Fibroblast of villous mesenchyme (primary cell): Measurements from ENCODE around the gene RAB40B. TPM values are rescaled to one million over a fixed set of nuclear protein-coding genes. Genes with fewer than 3 reads are reported as not detected.

ENCODE experiments used
- DNase-seq: peaks from one replicate; pipeline ENCODE4 v3.0.0-alpha.2; 2010; ENCODE audit warnings: low read depth
- H3K4me3 ChIP-seq: 2 replicates; pipeline ENCODE4 v1.5.1; 2011; ENCODE audit warnings: low read depth, mild to moderate bottlenecking, low read length
- CTCF ChIP-seq: IDR thresholded peaks from 2 replicates; pipeline ENCODE4 v1.5.1; 2012; ENCODE audit warnings: low read depth, mild to moderate bottlenecking, low read length; ENCODE audit not compliant: insufficient read depth
- total RNA-seq: library from RNA; depleted of rRNA; stranded (reverse); fragments of >200 nt; gene quantifications from 2 replicates; pipeline ENCODE4 v1.2.3, GENCODE V29; 2012

RAB40B gene
- total RNA-seq, 1 donor: 7.3 TPM

GRCh38 chr17:82687375-82687861, 11.1 kb downstream of the RAB40B start:
- no peak overlapping the region for H3K4me3 ChIP-seq
- peak; percentile 62 for DNase-seq
- TF ChIP-seq CTCF: no peak

DNA sequence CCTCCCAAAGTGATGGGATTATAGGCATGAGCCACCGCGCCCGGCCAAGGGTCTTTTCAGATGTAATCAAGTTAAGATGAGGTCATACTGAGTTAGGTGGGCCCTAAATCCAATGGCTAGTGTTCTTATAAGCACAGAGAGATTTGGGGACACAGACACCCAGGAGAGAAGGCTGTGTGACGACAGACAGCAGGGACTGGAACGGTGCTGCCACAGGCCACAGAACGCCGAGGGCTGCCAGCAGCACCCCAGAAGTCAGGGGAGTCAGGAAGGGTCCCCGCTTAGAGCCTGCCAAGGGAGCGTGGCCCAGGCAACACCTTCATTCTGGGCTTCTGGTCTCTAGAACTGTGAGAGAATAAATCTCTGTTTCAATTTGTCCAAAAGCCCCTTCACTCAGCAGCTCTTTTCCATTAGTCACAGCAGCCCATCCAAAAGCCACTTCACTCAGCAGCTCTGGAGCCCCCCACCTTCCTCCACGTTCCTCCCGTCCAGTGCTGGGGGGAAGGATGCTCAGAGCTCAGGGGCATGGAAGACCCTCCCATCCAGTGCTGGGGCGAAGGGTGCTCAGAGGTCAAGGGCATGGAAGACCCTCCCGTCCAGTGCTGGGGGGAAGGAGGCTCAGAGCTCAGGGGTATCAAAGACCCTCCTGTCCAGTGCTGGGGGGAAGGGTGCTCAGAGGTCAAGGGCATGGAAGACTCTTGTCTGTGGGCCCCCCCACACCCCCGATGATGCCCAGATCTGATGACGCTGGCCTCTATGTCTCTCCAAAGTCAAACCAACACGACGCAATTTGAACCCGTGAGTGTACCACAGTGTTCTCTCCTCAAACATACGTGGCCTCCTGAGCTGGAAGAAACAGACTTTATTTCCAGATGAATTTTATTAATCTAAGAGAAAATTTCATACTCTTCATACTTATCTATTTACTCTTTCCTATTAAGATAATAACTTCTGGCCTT, 11.9 kb downstream of the RAB40B start:
- no peak for DNase-seq
- H3K4me3 ChIP-seq: no peak overlapping the region
- TF ChIP-seq CTCF: no peak

GRCh38 chr17:82685291-82685690, 13.2 kb downstream of the RAB40B start:
- TF ChIP-seq CTCF: no peak
- H3K4me3 ChIP-seq: no peak overlapping the region
- DNase-seq: no peak

DNA sequence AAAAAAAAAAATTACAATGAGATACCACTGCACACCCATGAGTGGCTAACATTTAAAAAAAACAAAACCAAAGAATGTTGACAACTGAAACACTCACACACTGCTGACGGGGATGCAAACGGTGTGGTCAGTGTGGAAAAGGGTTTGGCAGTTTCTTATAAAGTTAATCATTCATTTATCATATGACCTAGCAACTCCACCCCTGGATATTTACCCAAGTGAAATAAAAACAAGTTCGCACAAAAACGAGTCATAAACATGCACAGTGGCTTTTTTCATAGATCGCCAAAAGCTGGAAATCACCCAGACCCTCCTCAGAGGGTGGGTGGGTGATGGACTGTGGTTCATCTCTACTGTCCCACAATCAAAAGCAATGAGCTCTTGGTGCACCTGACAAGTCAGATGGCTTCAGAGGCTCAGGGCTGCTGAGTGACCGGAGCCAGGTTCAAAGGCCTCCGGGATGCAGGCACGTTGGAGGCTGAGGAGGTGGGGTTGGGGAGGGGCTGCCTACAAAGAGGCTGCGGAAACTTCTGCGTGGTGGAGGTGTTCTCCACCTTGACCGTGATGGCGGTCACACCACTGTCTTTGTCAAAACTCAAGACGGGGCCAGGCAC, 14.2 kb downstream of the RAB40B start:
- no peak for DNase-seq
- no peak for TF ChIP-seq CTCF
- H3K4me3 ChIP-seq: no peak overlapping the region

GRCh38 chr17:82683534-82683933, 15.0 kb downstream of the RAB40B start:
- no peak for DNase-seq
- no peak overlapping the region for H3K4me3 ChIP-seq
- TF ChIP-seq CTCF: no peak

DNA sequence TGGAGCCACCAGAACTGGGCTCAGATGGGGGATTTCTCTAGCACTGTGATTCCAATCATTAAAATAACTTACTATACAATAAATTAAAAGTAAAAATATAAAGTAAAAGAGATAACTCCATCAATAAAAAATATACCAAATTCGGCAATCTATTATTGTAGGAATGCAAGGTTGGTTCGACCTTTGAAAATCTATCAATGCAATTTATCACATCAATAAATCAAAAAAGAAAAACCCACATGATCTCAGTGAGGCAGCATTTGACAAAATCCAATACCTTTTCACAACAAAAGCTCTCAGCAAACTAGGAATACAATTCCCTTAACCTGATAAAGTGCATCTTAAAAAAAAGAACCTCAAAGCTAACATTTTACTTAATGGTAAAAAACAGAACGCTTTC, 17.0 kb downstream of the RAB40B start:
- no peak for TF ChIP-seq CTCF
- no peak for DNase-seq
- H3K4me3 ChIP-seq: no peak overlapping the region
